HG02885 (cell line): ENCODE measurements around the gene TSPEAR.
"Not testable (repeated sequence)": the region's sequence is repeated elsewhere in the genome, so short reads cannot be mapped to it uniquely, and the experiment has no call there.

Experiments
- ATAC-seq: cut with Tn5 transposase; IDR thresholded peaks from one replicate; pipeline ENCODE4 v1.9.1; 2021; ENCODE audit warnings: mild to moderate bottlenecking; ENCODE audit not compliant: unreplicated experiment, poor library complexity

Gene TSPEAR

DNA sequence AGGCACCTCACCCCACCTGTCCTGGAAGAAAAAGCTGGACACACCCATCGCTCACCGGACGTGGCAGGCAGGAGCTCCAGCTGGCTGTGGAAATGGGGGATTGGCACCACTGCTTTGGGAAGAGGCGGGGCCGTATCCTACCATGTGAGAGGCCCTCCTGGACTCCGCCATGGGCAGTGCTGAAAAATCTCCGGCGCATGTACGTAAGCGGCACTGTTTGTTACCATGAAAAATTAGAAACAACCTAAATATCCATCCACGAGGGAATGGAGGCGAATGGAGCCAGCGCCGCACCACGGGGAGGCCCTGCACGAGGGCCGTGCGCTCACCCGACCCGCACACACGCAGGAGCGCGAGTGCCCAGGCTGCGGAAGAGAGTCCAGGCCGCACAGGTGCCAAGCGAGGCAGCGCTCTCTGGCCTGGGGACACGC, 96.4 kb downstream of the TSPEAR start:
- no peak for ATAC-seq

DNA sequence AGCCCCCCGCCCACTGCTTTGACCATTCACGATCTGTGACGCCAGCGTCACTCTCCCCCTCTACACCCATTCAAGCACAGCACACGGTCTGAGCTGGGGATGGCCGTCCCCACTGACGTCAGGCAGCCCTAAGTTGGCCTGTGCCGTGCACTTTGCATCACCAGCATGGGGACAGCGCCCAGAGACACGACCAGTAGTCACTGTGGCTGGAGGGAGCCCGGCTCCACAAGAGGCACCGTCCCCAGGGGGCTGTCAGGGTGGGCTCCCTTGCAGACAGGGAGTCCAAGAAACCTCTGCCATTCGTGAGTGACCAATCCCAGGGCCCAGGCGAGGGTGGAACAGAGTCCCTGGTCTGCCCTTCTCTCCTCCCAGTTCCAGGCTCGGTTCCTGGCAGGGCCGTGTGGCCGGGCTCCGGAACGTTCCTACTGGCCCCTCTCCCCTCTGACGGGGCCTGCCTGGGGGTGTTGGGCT, 97.2 kb downstream of the TSPEAR start:
- no peak for ATAC-seq

- no peak for ATAC-seq
These were observed 97.8 kb downstream of the TSPEAR start for GRCh38 chr21:44613386-44614155.

DNA sequence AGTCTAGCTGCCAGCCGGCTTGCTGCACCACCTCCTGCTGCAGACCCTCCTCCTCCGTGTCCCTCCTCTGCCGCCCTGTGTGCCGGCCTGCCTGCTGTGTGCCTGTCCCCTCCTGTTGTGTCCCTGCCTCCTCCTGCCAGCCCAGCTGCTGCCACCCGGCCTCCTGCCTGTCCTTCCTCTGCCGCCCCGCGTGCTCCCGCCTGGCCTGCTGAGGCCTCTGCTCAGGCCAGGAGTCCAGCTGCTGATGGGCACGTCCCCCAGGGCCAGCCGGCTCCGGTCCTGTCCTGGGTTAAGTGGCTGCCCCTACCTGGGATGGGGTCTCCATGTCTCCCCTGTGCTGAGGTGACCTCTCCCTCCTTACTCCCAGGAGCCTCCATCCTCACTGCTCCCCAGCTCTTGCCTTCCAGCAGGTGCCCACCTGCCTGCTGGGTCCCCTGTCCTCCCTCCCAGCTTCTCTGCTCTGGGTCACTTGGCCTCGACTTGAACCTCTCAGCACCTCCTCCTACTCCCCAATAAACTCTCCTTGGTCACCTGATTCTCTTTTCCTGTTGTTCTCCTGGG, 98.6 kb downstream of the TSPEAR start:
- ATAC-seq, result no peak

GRCh38 chr21:44612029-44612486, 99.3 kb downstream of the TSPEAR start, which contains the start of gene KRTAP10-8:
Gene KRTAP10-8 (plus strand): TSS chr21:44612079. CDS start chr21:44612101, 22 bp downstream.
- ATAC-seq, result no peak

GRCh38 chr21:44611551-44611950, 99.8 kb downstream of the TSPEAR start:
- no peak for ATAC-seq

DNA sequence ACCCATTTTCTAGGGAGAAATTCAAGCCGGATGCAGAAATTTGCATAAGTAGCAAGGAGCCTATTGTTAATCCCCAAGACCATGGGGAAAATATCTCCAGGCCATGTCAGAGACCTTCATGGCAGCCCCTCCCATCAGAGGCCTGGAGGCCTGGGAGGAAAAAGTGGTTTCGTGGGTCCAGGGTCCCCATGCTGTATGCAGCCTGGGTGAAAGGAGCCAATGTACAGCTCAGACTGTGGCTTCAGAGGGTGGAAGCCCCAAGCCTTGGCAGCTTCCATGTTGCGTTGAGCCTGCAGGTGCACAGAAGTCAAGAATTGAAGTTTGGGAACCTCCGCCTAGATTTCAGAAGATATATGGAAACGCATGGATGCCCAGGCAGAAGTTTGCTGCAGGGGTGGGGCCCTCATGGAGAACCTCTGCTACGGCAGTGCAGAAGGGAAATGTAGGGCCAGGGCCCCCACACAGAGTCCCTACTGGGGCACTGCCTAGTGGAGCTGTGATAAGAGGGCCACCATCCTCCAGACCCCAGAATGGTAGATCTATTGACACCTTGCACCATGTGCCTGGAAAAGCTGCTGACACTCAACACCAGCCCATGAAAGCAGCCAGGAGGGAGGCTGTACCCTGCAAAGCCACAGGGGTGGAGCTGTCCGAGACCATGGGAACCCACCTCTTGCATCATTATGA, 101.1 kb downstream of the TSPEAR start:
- not testable (repeated sequence) for ATAC-seq

- no peak for ATAC-seq
These were observed 102.2 kb downstream of the TSPEAR start for GRCh38 chr21:44609193-44609592.

DNA sequence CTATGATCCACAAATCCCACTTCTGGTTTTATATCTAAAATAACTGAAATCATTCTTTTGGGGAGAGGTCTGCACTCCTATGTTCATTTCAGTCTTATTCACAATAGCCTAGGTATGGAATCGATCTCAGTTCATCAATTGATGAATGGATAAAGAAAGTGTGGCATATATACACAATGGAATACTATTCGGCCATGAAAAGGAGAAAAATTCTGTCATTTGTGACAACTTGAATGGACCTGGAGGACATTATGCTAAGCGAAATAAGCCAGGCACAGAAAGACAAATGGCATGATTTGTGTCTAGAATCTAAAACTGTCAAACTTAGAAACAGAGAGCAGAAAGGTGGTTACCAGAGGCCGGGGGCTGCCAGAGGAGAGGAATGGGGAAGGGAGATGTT, 104.9 kb downstream of the TSPEAR start:
- ATAC-seq, result no peak

- no peak for ATAC-seq
These were observed 107.5 kb downstream of the TSPEAR start for GRCh38 chr21:44603911-44604310.

GRCh38 chr21:44603109-44603875, 108.1 kb downstream of the TSPEAR start:
- ATAC-seq, result no peak

GRCh38 chr21:44602463-44602850, 108.9 kb downstream of the TSPEAR start:
- ATAC-seq, result no peak

DNA sequence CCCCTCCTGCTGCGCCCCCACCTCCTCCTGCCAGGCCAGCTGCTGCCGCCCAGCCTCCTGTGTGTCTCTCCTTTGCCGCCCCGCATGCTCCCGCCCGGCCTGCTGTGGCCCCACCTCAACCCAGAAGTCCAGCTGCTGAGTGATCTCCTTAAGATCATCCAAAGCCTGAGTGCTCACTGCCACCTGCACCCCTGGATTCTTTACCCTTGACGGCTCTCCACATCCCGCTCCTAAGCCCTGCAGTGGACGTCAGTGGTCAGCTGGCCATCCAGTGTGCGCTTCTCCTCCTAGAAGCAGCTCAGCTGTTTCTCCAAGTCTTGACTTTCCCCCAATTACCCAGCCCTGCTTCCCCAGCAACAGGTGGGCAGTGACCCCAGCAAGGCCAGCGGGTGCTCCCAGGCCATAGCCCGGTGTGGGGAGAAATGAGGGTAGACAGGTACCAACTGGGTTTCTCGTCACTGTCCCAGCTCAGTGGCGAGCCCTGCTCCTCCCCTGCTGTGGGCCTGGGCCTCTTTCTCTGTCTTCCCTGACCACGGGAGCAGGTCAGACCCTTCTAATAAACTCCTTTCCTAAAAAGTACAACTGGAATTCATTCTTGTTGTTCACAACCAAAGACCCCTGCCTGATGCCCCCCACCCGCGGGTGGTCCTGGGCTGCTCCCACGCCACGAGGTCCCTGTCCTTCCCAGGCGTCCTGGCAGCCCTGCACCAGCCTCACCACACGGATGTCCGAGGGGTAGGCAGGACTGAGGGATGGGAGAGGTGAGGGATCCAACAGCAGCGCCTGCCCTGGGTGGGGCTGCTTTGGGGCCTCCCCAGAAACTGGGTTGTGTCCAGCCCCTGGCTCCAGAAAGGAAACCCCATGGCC, 109.5 kb downstream of the TSPEAR start:
- no peak for ATAC-seq

GRCh38 chr21:44601091-44601490, 110.3 kb downstream of the TSPEAR start:
- ATAC-seq, result not testable (repeated sequence)

GRCh38 chr21:44600118-44600978, 111.0 kb downstream of the TSPEAR start, which contains the start of gene KRTAP10-7:
Gene KRTAP10-7 (plus strand): TSS chr21:44600597. CDS start chr21:44600622, 25 bp downstream.
- ATAC-seq, result not testable (repeated sequence)

DNA sequence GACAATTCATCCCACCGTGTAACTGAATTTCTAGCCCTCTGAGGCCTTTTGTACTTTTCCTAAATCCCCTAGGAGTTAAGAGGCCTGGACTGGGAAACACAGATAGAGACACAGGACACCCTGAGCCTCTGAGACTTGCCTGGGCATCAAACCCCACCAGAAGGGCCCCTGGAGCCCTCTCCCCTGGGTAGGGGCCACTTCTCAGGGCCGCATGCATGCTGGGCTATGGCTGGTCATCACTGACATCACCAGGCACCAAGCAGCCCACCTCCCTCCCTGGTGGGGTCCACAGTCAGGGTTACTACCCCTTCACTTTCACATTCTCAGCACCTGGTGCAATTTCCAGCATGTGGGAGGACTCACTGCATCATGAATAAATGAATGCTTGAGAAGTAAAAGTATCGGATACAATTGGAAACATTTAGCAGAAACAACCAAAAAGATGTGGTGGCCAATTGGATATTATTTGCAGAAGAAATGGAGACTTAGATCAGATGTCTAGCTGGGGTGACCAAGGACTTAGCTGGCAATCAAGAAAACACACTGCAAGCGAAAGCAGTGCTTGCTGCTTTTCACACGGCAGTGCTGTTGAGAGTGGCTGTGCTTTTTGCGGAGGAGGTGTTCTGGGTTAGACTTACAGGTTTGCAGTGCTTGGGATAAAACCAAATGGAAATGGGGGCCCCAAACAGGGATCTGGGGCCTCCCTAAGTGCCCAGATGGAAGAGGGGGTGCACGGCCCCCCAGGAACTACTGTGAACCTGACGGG, 111.9 kb downstream of the TSPEAR start:
- ATAC-seq, result no peak

- ATAC-seq, result no peak
These were observed 113.3 kb downstream of the TSPEAR start for GRCh38 chr21:44598061-44598460.
